SK-N-SH treated with all-trans-retinoic acid at 6 μM for 48 hours (cell line): ENCODE data around the gene PCAT7.

Experiments
- ATAC-seq: fragments of 200-7000 bp; cut with Tn5 transposase; 3 replicates; pipeline ENCODE4 v1.9.1; 2020; ENCODE audit warnings: mild to moderate bottlenecking, moderate library complexity
- BACH2 ChIP-seq: fragments of 250-450 bp; sonication (Bioruptor Pico); IDR thresholded peaks from 2 replicates; pipeline ENCODE4 v1.9.0; 2021; ENCODE audit warnings: mild to moderate bottlenecking, borderline replicate concordance
- CREB5 ChIP-seq: fragments of 250-450 bp; sonication (Bioruptor Pico); IDR thresholded peaks from 2 replicates; pipeline ENCODE4 v1.5.1; 2020; ENCODE audit warnings: low read depth, mild to moderate bottlenecking, moderate library complexity
- CSDC2 ChIP-seq: fragments of 250-450 bp; sonication (Bioruptor Pico); IDR thresholded peaks from 2 replicates; pipeline ENCODE4 v1.5.0; 2020; ENCODE audit warnings: mild to moderate bottlenecking, moderate library complexity
- CSRNP3 ChIP-seq: fragments of 250-450 bp; sonication (Bioruptor Pico); IDR thresholded peaks from 2 replicates; pipeline ENCODE4 v1.5.1; 2021; ENCODE audit warnings: mild to moderate bottlenecking, moderate library complexity
- ESRRG ChIP-seq: fragments of 250-450 bp; sonication (Bioruptor Pico); IDR thresholded peaks from 2 replicates; pipeline ENCODE4 v1.6.1; 2021; ENCODE audit warnings: mild to moderate bottlenecking
- GLIS3 ChIP-seq: fragments of 250-450 bp; sonication (Bioruptor Pico); IDR thresholded peaks from 2 replicates; pipeline ENCODE4 v1.5.0; 2020; ENCODE audit warnings: mild to moderate bottlenecking, moderate library complexity
- ISL1 ChIP-seq: fragments of 250-450 bp; sonication (Bioruptor Pico); IDR thresholded peaks from 2 replicates; pipeline ENCODE4 v2.1.2; 2022; ENCODE audit warnings: mild to moderate bottlenecking, moderate library complexity
- OSR1 ChIP-seq: fragments of 250-450 bp; sonication (Bioruptor Pico); IDR thresholded peaks from 2 replicates; pipeline ENCODE4 v1.8.0; 2022; ENCODE audit warnings: moderate library complexity, mild to moderate bottlenecking, inconsistent platforms
- PATZ1 ChIP-seq: fragments of 250-450 bp; sonication (Bioruptor Pico); IDR thresholded peaks from 2 replicates; pipeline ENCODE4 v1.8.0; 2020; ENCODE audit warnings: mild to moderate bottlenecking, moderate library complexity, borderline replicate concordance
- POU6F1 ChIP-seq: fragments of 250-450 bp; sonication (Bioruptor Pico); IDR thresholded peaks from 2 replicates; pipeline ENCODE4 v1.8.0; 2021; ENCODE audit warnings: low read depth, mild to moderate bottlenecking, moderate library complexity, borderline replicate concordance
- PPARA ChIP-seq: fragments of 250-450 bp; sonication (Bioruptor Pico); IDR thresholded peaks from 2 replicates; pipeline ENCODE4 v1.5.0; 2020; ENCODE audit warnings: mild to moderate bottlenecking, borderline replicate concordance
- RARB ChIP-seq: fragments of 250-450 bp; sonication (Bioruptor Pico); IDR thresholded peaks from 2 replicates; pipeline ENCODE4 v1.8.0; 2021; ENCODE audit warnings: mild to moderate bottlenecking, moderate library complexity
- SNAI2 ChIP-seq: fragments of 250-450 bp; sonication (Bioruptor Pico); IDR thresholded peaks from 2 replicates; pipeline ENCODE4 v1.5.0; 2020; ENCODE audit warnings: mild to moderate bottlenecking, moderate library complexity
- TCF4 ChIP-seq: fragments of 250-450 bp; sonication (Bioruptor Pico); IDR thresholded peaks from 2 replicates; pipeline ENCODE4 v1.8.0; 2021; ENCODE audit warnings: mild to moderate bottlenecking, moderate library complexity, borderline replicate concordance
- TSHZ2 ChIP-seq: fragments of 250-450 bp; sonication (Bioruptor Pico); IDR thresholded peaks from 2 replicates; pipeline ENCODE4 v1.5.0; 2020; ENCODE audit warnings: mild to moderate bottlenecking, moderate library complexity
- ZC3H10 ChIP-seq: fragments of 250-450 bp; sonication (Bioruptor Pico); IDR thresholded peaks from 2 replicates; pipeline ENCODE4 v1.5.1; 2021; ENCODE audit warnings: mild to moderate bottlenecking, moderate library complexity
- ZFP3 ChIP-seq: fragments of 250-450 bp; sonication (Bioruptor Pico); IDR thresholded peaks from 2 replicates; pipeline ENCODE4 v1.5.0; 2020; ENCODE audit warnings: mild to moderate bottlenecking, moderate library complexity
- ZFP30 ChIP-seq: fragments of 450-650 bp; formaldehyde crosslinking; IDR thresholded peaks from 2 replicates; pipeline ENCODE4 v1.5.0; 2022; ENCODE audit warnings: mild to moderate bottlenecking, moderate library complexity
- ZNF565 ChIP-seq: fragments of 450-650 bp; formaldehyde crosslinking; conservative IDR thresholded peaks from 2 replicates; pipeline ENCODE4 v1.5.0; 2020; ENCODE audit warnings: low read depth, mild to moderate bottlenecking, moderate library complexity
- ZNF70 ChIP-seq: fragments of 450-650 bp; formaldehyde crosslinking; IDR thresholded peaks from 2 replicates; pipeline ENCODE4 v1.5.0; 2020; ENCODE audit warnings: mild to moderate bottlenecking, moderate library complexity
- ZNF8 ChIP-seq: fragments of 450-650 bp; formaldehyde crosslinking; IDR thresholded peaks from 2 replicates; pipeline ENCODE4 v1.5.0; 2020; ENCODE audit warnings: mild to moderate bottlenecking, moderate library complexity

The PCAT7 gene

GRCh38 chr9:94613003-94613402 is 58.1 kb downstream of the PCAT7 start:
- ATAC-seq, result no peak; the same call in 2 of the 3 replicates
- TF ChIP-seq ZFP3 (CRISPR knock-in tag) (no peak), CSDC2 (CRISPR knock-in tag) (no peak), ZFP30 (CRISPR knock-in tag) (no peak), BACH2 (no peak), PPARA (CRISPR knock-in tag) (no peak), POU6F1 (CRISPR knock-in tag) (no peak), OSR1 (CRISPR knock-in tag) (no peak), TCF4 (CRISPR knock-in tag) (no peak), RARB (CRISPR knock-in tag) (no peak), ZNF565 (no peak), ZNF70 (CRISPR knock-in tag) (no peak), ESRRG (CRISPR knock-in tag) (no peak), GLIS3 (CRISPR knock-in tag) (no peak), ZNF8 (no peak), PATZ1 (CRISPR knock-in tag) (no peak), CREB5 (CRISPR knock-in tag) (no peak), TSHZ2 (no peak), ZC3H10 (CRISPR knock-in tag) (no peak)

GRCh38 chr9:94619026-94619425 is 64.1 kb downstream of the PCAT7 start:
- ATAC-seq, result no peak
- TF ChIP-seq PATZ1 (CRISPR knock-in tag) (no peak), SNAI2 (CRISPR knock-in tag) (no peak), ZFP30 (CRISPR knock-in tag) (no peak), ISL1 (CRISPR knock-in tag) (no peak), OSR1 (CRISPR knock-in tag) (no peak), CSRNP3 (no peak), RARB (CRISPR knock-in tag) (no peak), POU6F1 (CRISPR knock-in tag) (no peak), ZNF70 (CRISPR knock-in tag) (no peak), PPARA (CRISPR knock-in tag) (no peak), GLIS3 (CRISPR knock-in tag) (no peak)
